ENCODE data around the gene TYSND1. TPM values are rescaled to one million over a fixed set of nuclear protein-coding genes. Genes with fewer than 3 reads are reported as not detected.

The TYSND1 gene
- total and polyA plus RNA-seq, 2 of the 13 experiments (the other 11 are each of a cell fraction or from before 2014, with no cell fraction given) = 3.3 to 8.9 TPM

DNA sequence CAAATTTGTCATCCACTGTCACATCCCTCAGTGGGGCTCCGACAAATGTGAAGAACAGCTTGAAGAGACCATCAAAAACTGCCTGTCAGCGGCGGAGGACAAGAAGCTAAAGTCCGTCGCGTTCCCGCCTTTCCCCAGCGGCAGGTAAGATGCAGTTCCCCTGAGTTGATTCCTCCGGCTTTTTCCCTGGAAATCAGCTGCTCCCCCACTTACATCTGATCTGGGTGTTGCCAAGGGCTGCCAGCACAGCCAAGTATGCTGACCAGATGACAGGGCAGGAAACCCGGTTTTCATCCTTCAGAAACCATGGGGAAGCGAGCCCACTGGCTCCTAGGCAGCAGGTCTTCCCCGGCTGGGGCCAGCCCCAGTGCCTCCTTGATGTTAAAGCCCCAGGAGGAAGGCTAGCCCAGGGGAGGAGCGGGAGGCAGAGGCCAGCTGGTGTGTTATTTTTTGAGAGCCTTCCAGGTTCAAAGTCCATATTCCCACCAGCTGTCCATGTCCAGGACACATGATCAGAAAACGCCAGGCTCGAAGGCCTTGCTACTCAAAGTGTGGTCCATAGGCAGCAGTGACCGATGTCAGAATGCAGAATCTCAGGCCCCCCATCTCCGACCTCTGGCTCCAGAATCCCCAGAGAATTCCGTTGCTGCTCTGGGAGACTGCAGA lies 37.3 kb downstream of the TYSND1 start (continued):
- TF ChIP-seq RFXAP (CRISPR knock-in tag; IDR thresholded peaks at IDR 0.05; ENCODE audit: borderline replicate concordance) (0 out of 2 replicates have a peak, but pooled peaks have one; percentile 44), ZNF660 (CRISPR knock-in tag; IDR thresholded peaks at IDR 0.05; ENCODE audit: borderline replicate concordance, low read depth) (no peak), IRF2 (CRISPR knock-in tag; IDR thresholded peaks at IDR 0.05) (peak; percentile 82), NR1H2 (CRISPR knock-in tag; IDR thresholded peaks at IDR 0.05; ENCODE audit: borderline replicate concordance, low read depth) (no peak), HIVEP1 (CRISPR knock-in tag; IDR thresholded peaks at IDR 0.05) (peak; percentile 59; the same call in 1 of the 2 replicates), ZNF329 (CRISPR knock-in tag; IDR thresholded peaks at IDR 0.05; ENCODE audit: low read depth) (no peak), ZNF644 (CRISPR knock-in tag; IDR thresholded peaks at IDR 0.05; ENCODE audit: low read depth) (peak; percentile 76), ZNF7 (CRISPR knock-in tag; IDR thresholded peaks at IDR 0.05) (no peak), ZNF800 (CRISPR knock-in tag; IDR thresholded peaks at IDR 0.05) (peak; percentile 45; the same call in 1 of the 2 replicates), CHD2 (IDR thresholded peaks at IDR 0.05; ENCODE audit: low read depth, low read length) (no peak), ZNF20 (CRISPR knock-in tag; IDR thresholded peaks at IDR 0.05) (no peak), ZFP1 (CRISPR knock-in tag; IDR thresholded peaks at IDR 0.05) (no peak), ZNF570 (CRISPR knock-in tag; IDR thresholded peaks at IDR 0.05; ENCODE audit: borderline replicate concordance) (no peak), GABPB1 (CRISPR knock-in tag; IDR thresholded peaks at IDR 0.05) (no peak), ZNF543 (CRISPR knock-in tag; IDR thresholded peaks at IDR 0.05) (no peak), ZNF337 (CRISPR knock-in tag; IDR thresholded peaks at IDR 0.05; ENCODE audit: borderline replicate concordance, low read depth) (no peak), ZNF879 (CRISPR knock-in tag; IDR thresholded peaks at IDR 0.05) (no peak), HOXA3 (CRISPR knock-in tag; IDR thresholded peaks at IDR 0.05) (peak; percentile 73), ZNF737 (CRISPR knock-in tag; IDR thresholded peaks at IDR 0.05; ENCODE audit: borderline replicate concordance) (no peak), ZFP62 (CRISPR knock-in tag; IDR thresholded peaks at IDR 0.05) (no peak), KDM4B (CRISPR knock-in tag; IDR thresholded peaks at IDR 0.05) (no peak), ETV6 (CRISPR knock-in tag; conservative IDR thresholded peaks at IDR 0.05) (no peak), ARHGAP35 (CRISPR knock-in tag; IDR thresholded peaks at IDR 0.05; ENCODE audit: borderline replicate concordance) (no peak), XRCC5 (optimal IDR thresholded peaks at IDR 0.05; ENCODE audit: low read length) (peak; percentile 30), ZNF343 (CRISPR knock-in tag; IDR thresholded peaks at IDR 0.05) (no peak), MED8 (CRISPR knock-in tag; IDR thresholded peaks at IDR 0.05; ENCODE audit: insufficient replicate concordance) (no peak)
- TF ChIP-seq, protein P1, sequence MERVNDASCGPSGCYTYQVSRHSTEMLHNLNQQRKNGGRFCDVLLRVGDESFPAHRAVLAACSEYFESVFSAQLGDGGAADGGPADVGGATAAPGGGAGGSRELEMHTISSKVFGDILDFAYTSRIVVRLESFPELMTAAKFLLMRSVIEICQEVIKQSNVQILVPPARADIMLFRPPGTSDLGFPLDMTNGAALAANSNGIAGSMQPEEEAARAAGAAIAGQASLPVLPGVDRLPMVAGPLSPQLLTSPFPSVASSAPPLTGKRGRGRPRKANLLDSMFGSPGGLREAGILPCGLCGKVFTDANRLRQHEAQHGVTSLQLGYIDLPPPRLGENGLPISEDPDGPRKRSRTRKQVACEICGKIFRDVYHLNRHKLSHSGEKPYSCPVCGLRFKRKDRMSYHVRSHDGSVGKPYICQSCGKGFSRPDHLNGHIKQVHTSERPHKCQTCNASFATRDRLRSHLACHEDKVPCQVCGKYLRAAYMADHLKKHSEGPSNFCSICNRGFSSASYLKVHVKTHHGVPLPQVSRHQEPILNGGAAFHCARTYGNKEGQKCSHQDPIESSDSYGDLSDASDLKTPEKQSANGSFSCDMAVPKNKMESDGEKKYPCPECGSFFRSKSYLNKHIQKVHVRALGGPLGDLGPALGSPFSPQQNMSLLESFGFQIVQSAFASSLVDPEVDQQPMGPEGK (CRISPR knock-in tag; IDR thresholded peaks at IDR 0.05) = peak; percentile 33; the same call in 1 of the 2 replicates
- TF ChIP-seq, protein P2, sequence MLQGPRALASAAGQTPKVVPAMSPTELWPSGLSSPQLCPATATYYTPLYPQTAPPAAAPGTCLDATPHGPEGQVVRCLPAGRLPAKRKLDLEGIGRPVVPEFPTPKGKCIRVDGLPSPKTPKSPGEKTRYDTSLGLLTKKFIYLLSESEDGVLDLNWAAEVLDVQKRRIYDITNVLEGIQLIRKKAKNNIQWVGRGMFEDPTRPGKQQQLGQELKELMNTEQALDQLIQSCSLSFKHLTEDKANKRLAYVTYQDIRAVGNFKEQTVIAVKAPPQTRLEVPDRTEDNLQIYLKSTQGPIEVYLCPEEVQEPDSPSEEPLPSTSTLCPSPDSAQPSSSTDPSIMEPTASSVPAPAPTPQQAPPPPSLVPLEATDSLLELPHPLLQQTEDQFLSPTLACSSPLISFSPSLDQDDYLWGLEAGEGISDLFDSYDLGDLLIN (CRISPR knock-in tag; IDR thresholded peaks at IDR 0.05; ENCODE audit: borderline replicate concordance) = no peak

Measured in HepG2 (cell line).